Ishikawa (cell line): Measurements from ENCODE around the gene OR6P1.

ENCODE experiments used
- EGR1 ChIP-seq: IDR thresholded peaks from 2 replicates; pipeline ENCODE4 v1.6.1; 2012
- FOXM1 ChIP-seq: IDR thresholded peaks from 2 replicates; pipeline ENCODE4 v1.6.1; 2012; ENCODE audit warnings: low read depth, borderline replicate concordance
- RAD21 ChIP-seq: IDR thresholded peaks from 2 replicates; pipeline ENCODE4 v1.6.1; 2012; ENCODE audit warnings: low read depth
- YY1 ChIP-seq: IDR thresholded peaks from 2 replicates; pipeline ENCODE4 v1.6.1; 2012; ENCODE audit warnings: low read depth
- TF ChIP-seq, protein P1 (sequence below): IDR thresholded peaks from 2 replicates; pipeline ENCODE4 v1.6.1; 2012; ENCODE audit warnings: low read depth, mild to moderate bottlenecking

DNA sequence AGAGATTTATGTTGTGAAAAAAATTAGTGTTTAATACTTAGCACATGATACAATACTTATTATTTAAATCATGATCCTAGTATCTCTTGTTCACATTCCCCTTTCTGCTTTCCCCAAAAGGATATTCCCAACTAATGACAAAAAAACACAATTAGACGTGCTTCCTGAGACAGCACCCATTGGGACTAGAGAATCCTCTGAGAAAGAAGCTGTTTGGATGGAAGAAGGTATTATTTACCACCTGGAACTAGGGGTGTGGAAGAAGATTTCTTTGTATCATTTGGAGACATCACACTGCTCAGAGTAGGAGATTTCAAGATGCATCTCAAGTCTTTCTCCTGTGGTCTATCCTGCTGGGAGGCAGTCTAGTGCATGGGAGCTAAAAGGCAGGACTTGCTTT lies 34.6 kb upstream of the OR6P1 start, which contains the start of gene OR10Z1:
- TF ChIP-seq EGR1 (no peak), YY1 (no peak), FOXM1 (no peak), RAD21 (no peak)
- TF ChIP-seq, protein P1, sequence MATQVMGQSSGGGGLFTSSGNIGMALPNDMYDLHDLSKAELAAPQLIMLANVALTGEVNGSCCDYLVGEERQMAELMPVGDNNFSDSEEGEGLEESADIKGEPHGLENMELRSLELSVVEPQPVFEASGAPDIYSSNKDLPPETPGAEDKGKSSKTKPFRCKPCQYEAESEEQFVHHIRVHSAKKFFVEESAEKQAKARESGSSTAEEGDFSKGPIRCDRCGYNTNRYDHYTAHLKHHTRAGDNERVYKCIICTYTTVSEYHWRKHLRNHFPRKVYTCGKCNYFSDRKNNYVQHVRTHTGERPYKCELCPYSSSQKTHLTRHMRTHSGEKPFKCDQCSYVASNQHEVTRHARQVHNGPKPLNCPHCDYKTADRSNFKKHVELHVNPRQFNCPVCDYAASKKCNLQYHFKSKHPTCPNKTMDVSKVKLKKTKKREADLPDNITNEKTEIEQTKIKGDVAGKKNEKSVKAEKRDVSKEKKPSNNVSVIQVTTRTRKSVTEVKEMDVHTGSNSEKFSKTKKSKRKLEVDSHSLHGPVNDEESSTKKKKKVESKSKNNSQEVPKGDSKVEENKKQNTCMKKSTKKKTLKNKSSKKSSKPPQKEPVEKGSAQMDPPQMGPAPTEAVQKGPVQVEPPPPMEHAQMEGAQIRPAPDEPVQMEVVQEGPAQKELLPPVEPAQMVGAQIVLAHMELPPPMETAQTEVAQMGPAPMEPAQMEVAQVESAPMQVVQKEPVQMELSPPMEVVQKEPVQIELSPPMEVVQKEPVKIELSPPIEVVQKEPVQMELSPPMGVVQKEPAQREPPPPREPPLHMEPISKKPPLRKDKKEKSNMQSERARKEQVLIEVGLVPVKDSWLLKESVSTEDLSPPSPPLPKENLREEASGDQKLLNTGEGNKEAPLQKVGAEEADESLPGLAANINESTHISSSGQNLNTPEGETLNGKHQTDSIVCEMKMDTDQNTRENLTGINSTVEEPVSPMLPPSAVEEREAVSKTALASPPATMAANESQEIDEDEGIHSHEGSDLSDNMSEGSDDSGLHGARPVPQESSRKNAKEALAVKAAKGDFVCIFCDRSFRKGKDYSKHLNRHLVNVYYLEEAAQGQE = no peak
